GM13977 (cell line): ENCODE measurements around the gene C3.
A peak's percentile ranks its signal among the peaks of the same experiment; 100 is the strongest.
"Not testable (repeated sequence)": the region's sequence is repeated elsewhere in the genome, so short reads cannot be mapped to it uniquely, and the experiment has no call there.

ENCODE experiments used
- DNase-seq: peaks from one replicate; pipeline ENCODE4 v3.0.0; 2012; ENCODE audit warnings: low spot score
- in situ Hi-C: fragments of 300-500 bp; cut with MboI; formaldehyde crosslinking; loops from one replicate; pipeline ENCODE4 v1.12.0; 2022; ENCODE audit warnings: low sequenced_read_pairs, low pct_unique_long_range_greater_than_20kb, mixed read lengths, inconsistent platforms; ENCODE audit not compliant: unreplicated experiment
- TF ChIP-seq, protein P1 (sequence below): IDR thresholded peaks from 2 replicates; pipeline ENCODE4 v1.5.1; 2012; ENCODE audit warnings: mild to moderate bottlenecking, control low read depth; ENCODE audit not compliant: insufficient read depth; ENCODE audit errors: extremely low read depth, missing control alignments

Gene C3

DNA sequence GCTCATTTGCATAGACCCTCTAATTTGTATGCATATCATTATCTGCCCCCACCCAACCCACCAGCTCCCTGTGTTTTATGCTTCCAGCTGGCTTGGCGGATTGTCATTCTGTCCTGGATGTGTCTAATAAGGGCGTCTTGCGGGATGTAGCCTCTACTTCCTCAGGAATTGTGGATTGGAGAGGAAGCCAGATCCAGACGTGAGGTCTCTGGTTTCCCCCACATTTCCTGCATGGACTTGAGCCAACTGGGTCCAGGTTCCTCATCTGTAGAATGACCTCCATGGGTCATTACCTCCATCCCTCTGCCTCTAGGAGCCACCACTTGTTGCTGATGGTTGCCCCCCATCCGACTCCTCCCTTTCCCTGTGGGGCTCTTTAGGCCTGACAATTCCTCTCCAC is 57.7 kb downstream of the C3 start:
- in situ Hi-C loops = no loop called here
- TF ChIP-seq, protein P1, sequence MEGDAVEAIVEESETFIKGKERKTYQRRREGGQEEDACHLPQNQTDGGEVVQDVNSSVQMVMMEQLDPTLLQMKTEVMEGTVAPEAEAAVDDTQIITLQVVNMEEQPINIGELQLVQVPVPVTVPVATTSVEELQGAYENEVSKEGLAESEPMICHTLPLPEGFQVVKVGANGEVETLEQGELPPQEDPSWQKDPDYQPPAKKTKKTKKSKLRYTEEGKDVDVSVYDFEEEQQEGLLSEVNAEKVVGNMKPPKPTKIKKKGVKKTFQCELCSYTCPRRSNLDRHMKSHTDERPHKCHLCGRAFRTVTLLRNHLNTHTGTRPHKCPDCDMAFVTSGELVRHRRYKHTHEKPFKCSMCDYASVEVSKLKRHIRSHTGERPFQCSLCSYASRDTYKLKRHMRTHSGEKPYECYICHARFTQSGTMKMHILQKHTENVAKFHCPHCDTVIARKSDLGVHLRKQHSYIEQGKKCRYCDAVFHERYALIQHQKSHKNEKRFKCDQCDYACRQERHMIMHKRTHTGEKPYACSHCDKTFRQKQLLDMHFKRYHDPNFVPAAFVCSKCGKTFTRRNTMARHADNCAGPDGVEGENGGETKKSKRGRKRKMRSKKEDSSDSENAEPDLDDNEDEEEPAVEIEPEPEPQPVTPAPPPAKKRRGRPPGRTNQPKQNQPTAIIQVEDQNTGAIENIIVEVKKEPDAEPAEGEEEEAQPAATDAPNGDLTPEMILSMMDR = no peak
- DNase-seq = no peak

DNA sequence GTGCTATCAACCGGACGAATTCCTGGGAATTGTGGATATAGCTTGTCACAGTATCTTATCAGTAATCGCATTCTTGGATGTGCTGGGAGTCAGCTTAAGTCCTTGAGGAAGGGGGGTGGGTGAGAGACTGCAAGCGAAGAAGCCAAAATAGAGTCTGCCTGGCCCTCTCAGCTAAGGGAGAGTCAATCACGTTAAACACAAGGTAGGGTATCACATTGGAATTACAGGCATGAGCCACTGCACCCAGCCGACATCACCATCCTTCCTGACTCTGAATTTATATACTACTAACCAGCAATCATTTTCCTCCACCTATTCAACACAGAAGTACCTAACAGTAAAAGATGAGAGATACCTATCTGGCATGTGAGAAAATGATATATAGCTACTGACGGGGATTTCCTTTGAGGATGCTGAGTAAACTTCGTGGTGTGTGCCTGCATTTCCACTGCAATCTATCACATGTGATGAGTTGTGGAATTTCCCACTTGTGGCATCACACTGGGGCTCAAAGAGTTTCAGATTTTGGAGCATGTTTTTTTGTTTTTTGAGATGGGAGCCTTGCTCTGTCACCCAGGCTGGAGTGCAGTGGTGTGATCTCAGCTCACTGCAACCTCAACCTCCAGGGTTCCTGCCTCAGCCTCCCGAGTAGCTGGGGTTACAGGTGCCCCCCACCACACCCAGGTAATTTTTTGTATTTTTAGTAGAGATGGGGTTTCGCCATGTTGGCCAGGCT is 58.8 kb downstream of the C3 start:
- peak; percentile 80 for DNase-seq
- in situ Hi-C loops = not testable (repeated sequence)

DNA sequence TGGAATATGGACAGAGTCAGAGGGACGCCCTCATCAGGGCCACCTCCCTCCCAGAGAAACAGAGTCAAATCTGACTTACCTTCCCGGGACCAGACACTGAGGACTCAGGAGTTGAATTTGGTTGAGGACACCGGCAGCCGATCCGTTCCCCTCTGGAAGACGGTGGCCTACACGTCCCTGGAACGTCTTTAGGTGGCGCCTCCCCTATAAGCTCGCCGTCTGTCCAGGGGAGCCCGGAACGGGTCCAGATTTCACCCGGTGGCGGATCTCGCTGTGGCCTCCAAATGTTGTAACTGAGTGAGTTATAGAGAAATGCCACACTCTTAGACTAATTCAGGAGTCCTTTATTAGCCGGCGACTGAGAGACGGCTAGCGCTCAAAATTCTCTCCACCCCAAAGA is 59.5 kb downstream of the C3 start:
- in situ Hi-C loops = no loop called here
- TF ChIP-seq, protein P1 = peak; percentile 21
- DNase-seq = no peak

DNA sequence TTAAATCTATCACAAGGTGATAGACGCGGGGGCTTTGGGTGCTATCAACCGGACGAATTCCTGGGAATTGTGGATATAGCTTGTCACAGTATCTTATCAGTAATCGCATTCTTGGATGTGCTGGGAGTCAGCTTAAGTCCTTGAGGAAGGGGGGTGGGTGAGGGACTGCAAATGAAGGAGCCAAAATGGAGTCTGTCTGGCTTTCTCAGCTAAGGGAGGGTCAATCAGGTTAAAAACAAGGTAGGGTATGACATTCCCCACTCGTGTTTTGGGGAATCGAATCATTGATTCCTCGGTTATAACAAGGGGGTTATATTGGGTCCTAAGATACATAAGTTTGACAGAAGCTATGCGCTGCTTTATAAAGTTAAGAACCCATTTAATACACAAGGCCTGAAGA is 64.1 kb downstream of the C3 start:
- in situ Hi-C loops, DNase-seq: not testable (repeated sequence)

DNA sequence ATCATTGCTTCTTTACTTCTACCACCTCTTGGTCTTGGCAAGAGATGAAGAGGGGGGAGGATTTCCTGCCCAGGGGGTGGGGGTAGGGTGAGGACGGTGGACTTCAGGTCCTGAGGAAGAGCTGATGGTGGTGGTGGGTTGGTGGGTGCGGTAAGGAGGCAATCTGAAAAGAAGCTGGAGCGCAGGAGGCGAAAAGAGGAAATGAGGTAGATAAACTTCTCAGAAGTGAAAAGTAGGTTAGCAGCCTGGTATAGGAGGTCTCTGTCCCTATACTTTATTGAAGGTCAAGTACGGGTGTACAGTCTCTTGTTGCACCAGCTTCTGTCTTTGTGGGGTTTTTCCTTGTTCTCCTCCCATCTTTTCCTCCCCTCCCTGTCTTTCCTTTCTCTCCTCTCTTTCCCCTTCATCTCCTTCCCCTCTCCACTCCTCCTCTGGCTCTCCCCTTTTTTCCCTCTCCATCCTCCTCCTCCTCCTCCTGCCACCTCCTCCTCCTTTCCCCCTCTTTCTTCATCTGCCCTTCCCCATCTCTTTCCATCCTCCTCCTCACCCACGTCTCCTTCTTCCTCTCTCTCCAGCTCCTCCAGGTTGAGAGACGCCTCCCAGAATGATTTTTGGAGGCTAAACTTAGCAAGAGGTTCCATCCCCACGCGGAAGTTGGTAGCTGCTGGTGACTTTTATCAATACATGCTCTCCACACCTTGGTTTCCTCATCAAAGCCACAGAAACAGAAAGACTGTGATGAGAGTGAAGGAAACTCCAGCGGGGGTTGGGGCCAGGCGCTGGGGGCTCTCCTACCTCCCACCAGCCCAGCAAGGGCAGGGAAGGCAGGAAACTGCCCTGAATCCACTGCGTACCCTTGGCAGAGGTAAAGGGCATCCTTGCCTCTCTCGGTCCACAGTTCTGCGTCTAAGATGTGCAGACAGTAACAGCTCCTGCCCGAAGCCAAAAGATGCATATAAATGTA is 65.8 kb downstream of the C3 start:
- in situ Hi-C loops = no loop called here
- peak; percentile 61 for DNase-seq
- TF ChIP-seq, protein P1 = no peak

DNA sequence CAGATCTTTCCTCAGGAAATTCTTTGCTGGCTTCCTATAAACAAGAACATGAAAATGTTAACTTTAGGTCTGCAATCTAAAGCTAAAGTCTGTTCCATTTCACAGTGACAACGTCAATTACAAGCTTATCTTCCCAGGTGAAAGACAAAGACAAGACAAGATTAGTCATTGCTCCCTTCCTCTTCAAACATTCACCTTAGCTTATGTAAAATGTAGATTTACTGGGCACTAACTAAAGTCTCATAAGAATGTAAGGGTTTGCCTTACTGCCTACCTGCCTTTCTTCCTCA is 67.7 kb downstream of the C3 start:
- in situ Hi-C loops = no loop called here
- no peak for DNase-seq
- TF ChIP-seq, protein P1 = no peak

DNA sequence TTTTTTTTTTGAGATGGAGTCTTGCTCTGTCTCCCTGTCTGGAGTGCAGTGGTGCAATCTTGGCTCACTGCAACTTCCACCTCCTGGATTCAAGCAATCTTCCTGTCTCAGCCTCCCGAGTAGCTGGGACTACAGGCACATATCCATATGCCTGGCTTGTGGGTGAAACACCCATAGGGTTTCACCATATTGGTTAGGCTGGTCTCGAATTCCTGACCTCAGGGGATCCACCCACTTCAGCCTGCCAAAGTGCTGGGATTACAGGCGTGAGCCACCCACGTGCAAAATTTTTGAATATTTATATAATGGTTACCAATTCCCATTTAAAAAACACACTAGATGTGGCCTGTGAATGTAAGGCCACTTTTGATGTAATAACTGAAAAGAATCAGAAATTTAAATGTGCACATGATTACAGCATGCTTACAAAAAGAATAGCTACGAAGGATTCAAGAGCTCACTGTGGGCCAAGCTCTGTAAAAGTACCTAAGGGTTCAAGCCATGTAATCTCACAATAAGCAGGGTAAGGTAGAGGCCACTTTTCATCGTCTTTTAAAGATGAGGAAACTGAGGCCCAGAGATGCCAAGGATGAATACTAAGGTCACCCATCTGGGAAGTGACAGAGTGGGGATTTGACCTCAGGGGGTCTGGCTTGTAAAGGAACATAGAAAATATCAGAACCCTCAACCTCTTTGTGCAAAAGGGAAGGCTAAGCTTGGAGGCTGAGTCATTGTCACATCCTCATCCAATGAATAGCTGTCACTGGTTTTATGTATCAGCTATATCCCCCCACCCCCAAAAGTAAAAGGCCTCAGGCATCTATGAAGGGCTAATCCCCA is 68.3 kb downstream of the C3 start:
- TF ChIP-seq, protein P1 = no peak
- in situ Hi-C loops = no loop called here
- DNase-seq = no peak
